Astrocyte (in vitro differentiated cells and primary cell): Measurements from ENCODE around the gene MAFB.
"Not testable (repeated sequence)": the region's sequence is repeated elsewhere in the genome, so short reads cannot be mapped to it uniquely, and the experiment has no call there.

Experiments used
- EZH2 ChIP-seq: IDR thresholded peaks from 2 replicates; pipeline ENCODE4 v1.6.1; 2012; ENCODE audit warnings: mild to moderate bottlenecking, low read length, inconsistent platforms; ENCODE audit not compliant: insufficient read depth
- TF ChIP-seq, protein P1 (sequence below): IDR thresholded peaks from 2 replicates; pipeline ENCODE4 v1.5.1; 2011; ENCODE audit warnings: low read depth, mild to moderate bottlenecking, inconsistent platforms, low read length, moderate library complexity; ENCODE audit not compliant: insufficient read depth

DNA sequence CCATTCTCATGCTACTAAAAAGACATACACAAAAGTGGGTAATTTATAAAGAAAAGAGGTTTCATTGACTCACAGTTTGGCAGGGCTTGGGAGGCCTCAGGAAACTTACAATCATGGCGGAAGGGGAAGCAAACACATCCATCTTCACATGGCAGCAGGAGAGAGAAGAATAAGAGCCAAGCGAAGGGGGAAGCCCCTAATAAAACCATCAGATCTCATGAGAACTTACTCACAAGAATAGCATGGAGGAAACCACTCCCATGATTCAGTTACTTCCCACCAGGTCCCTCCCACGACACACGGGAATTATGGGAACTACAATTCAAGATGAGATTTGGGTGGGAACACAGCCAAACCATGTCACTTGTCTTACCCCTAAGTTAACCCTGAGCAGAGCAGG is 47.4 kb upstream of the MAFB start:
- TF ChIP-seq, protein P1, sequence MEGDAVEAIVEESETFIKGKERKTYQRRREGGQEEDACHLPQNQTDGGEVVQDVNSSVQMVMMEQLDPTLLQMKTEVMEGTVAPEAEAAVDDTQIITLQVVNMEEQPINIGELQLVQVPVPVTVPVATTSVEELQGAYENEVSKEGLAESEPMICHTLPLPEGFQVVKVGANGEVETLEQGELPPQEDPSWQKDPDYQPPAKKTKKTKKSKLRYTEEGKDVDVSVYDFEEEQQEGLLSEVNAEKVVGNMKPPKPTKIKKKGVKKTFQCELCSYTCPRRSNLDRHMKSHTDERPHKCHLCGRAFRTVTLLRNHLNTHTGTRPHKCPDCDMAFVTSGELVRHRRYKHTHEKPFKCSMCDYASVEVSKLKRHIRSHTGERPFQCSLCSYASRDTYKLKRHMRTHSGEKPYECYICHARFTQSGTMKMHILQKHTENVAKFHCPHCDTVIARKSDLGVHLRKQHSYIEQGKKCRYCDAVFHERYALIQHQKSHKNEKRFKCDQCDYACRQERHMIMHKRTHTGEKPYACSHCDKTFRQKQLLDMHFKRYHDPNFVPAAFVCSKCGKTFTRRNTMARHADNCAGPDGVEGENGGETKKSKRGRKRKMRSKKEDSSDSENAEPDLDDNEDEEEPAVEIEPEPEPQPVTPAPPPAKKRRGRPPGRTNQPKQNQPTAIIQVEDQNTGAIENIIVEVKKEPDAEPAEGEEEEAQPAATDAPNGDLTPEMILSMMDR = not testable (repeated sequence)
- not testable (repeated sequence) for TF ChIP-seq EZH2
